ENCODE measurements around the gene RAB3GAP1. TPM values are rescaled to one million over a fixed set of nuclear protein-coding genes. Genes with fewer than 3 reads are reported as not detected.

The RAB3GAP1 gene
- total RNA-seq, 2 experiments from 2014 or later = 40.2 to 63.6 TPM

GRCh38 chr2:135202751-135203150, 150.7 kb downstream of the RAB3GAP1 start:
- 0 out of 2 replicates have a peak, but pooled peaks cover 3% of the 10 kb centered on the region for H3K9me2 ChIP-seq (ENCODE audit: insufficient read depth, low read length)
- no TSS peak for BruUV-seq (replicated peaks)
- no peaks in the 10 kb centered on the region for H4K20me1 ChIP-seq (ENCODE audit: insufficient read depth, low read length)
- H3K36me3 ChIP-seq (ENCODE audit: insufficient read depth, low read length) = peaks cover 5% of the 10 kb centered on the region; the same call in 1 of the 2 replicates
- H3K27ac ChIP-seq (ENCODE audit: low read depth, low read length, poor library complexity, severe bottlenecking) = no peak overlapping the region
- POLR2A ChIA-PET = interaction anchor here (0.6 to 0.9 kb wide), 3 partner anchors 204 to 1154 kb away, joined by 3 to 4 read pairs (median 4); no protein-coding TSS in a partner anchor
- H3K4me1 ChIP-seq (ENCODE audit: insufficient read depth, low read length, poor library complexity, severe bottlenecking) = no peaks in the 10 kb centered on the region
- intact Hi-C loops (cut with micrococcal nuclease; ENCODE audit: unreplicated experiment) = no loop called here
- no peak overlapping the region for H2AFZ ChIP-seq (ENCODE audit: low read length)
- H3K79me2 ChIP-seq (ENCODE audit: insufficient read depth, low read depth, low read length) = no peaks in the 10 kb centered on the region
- H3K4me3 ChIP-seq (ENCODE audit: low read depth, low read length, poor library complexity, severe bottlenecking) = no peak overlapping the region
- no peak for DNase-seq (ENCODE audit: low spot score)
- H3K9me3 ChIP-seq (ENCODE audit: low read length) = no peaks in the 10 kb centered on the region
- TF ChIP-seq EZH2phosphoT487 (IDR thresholded peaks at IDR 0.05; ENCODE audit: borderline replicate concordance, low read depth, low read length) (no peak), CTCF (conservative IDR thresholded peaks at IDR 0.05; ENCODE audit: low read length) (no peak)
- CTCF ChIA-PET (ENCODE audit: unreplicated experiment) = no interaction called here
- H3K4me2 ChIP-seq (ENCODE audit: low read length) = no peak overlapping the region

GRCh38 chr2:135203944-135204343, 151.9 kb downstream of the RAB3GAP1 start:
- ChIA-PET CTCF (ENCODE audit: unreplicated experiment) (no interaction called here), POLR2A (interaction anchor here (0.7 kb wide), 1 partner anchor 161 kb away, joined by 4 read pairs; no protein-coding TSS in a partner anchor)
- intact Hi-C loops (cut with micrococcal nuclease; ENCODE audit: unreplicated experiment) = no loop called here

More at GRCh38 chr2:135203944-135204343, 151.9 kb downstream of the RAB3GAP1 start:
- Histone ChIP-seq H3K9me3 (ENCODE audit: low read length) (no peaks in the 10 kb centered on the region), H3K36me3 (ENCODE audit: insufficient read depth, low read length) (peaks cover 5% of the 10 kb centered on the region; the same call in 1 of the 2 replicates), H3K4me1 (ENCODE audit: insufficient read depth, low read length, poor library complexity, severe bottlenecking) (no peaks in the 10 kb centered on the region), H3K79me2 (ENCODE audit: insufficient read depth, low read depth, low read length) (no peaks in the 10 kb centered on the region), H3K4me2 (ENCODE audit: low read length) (no peak overlapping the region), H3K9me2 (ENCODE audit: insufficient read depth, low read length) (0 out of 2 replicates have a peak, but pooled peaks cover 3% of the 10 kb centered on the region), H3K4me3 (ENCODE audit: low read depth, low read length, poor library complexity, severe bottlenecking) (no peak overlapping the region), H3K27ac (ENCODE audit: low read depth, low read length, poor library complexity, severe bottlenecking) (no peak overlapping the region), H4K20me1 (ENCODE audit: insufficient read depth, low read length) (no peaks in the 10 kb centered on the region), H2AFZ (ENCODE audit: low read length) (no peak overlapping the region)
- DNase-seq (ENCODE audit: low spot score) = no peak
- no peak for TF ChIP-seq EZH2phosphoT487 (IDR thresholded peaks at IDR 0.05; ENCODE audit: borderline replicate concordance, low read depth, low read length)
- no peak for TF ChIP-seq CTCF (conservative IDR thresholded peaks at IDR 0.05; ENCODE audit: low read length)
- BruUV-seq (replicated peaks) = no TSS peak
